Nephron (organoid): Measurements from ENCODE around the gene SMIM11.

Source experiments
- H3K27ac Mint-ChIP-seq, 3 experiments: 2 replicates each; pipeline ENCODE4 v1.8.0; 2020; ENCODE audit warnings: mixed read lengths in 3 of 3, mild to moderate bottlenecking in 2 of 3, moderate library complexity in 1 of 3
- H3K27me3 Mint-ChIP-seq: 2 replicates; pipeline ENCODE4 v1.8.0; 2021; ENCODE audit warnings: low read depth, mild to moderate bottlenecking, moderate library complexity, mixed read lengths
- H3K36me3 Mint-ChIP-seq: 2 replicates; pipeline ENCODE4 v1.8.0; 2020; ENCODE audit warnings: low read depth, mixed read lengths
- H3K4me1 Mint-ChIP-seq: 2 replicates; pipeline ENCODE4 v1.8.0; 2020; ENCODE audit warnings: mixed read lengths
- H3K4me3 Mint-ChIP-seq, 3 experiments: 2 replicates each; pipeline ENCODE4 v1.8.0; 2020; ENCODE audit warnings: mild to moderate bottlenecking in 3 of 3, mixed read lengths in 3 of 3, moderate library complexity in 2 of 3
- H3K9me3 Mint-ChIP-seq: 2 replicates; pipeline ENCODE4 v1.8.0; 2020; ENCODE audit warnings: mixed read lengths
- TF ChIP-seq, protein P1 (sequence below), 3 experiments: fragments of 200-600 bp; sonication (generic); IDR thresholded peaks; one replicate each; pipeline ENCODE4 v1.5.0; 2021; ENCODE audit warnings: antibody characterized with exemption in 3 of 3; ENCODE audit not compliant: unreplicated experiment in 3 of 3

Gene SMIM11

DNA sequence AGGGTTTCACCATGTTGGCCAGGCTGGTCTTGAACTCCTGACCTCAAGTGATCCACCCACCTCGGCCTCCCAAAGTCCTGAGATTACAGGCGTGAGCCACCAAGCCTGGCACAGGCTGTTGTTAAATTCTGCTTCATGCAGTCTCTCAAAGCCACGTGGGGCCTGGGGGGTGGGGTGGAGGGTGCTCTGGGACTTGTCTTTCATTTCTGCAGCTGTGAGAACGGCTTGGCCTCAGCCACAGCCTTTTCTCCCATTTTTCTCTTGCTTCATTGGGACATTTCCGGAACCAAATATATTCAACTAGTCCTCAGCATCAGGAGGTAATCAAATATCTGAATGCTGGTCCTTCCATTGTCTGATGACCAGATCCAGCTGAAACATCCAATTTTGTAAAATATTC is 39.1 kb upstream of the SMIM11 start:
- H3K36me3 Mint-ChIP-seq, result no peaks in the 10 kb centered on the region
- no peak overlapping the region for H3K27ac Mint-ChIP-seq
- H3K4me1 Mint-ChIP-seq, result peaks cover 7% of the 10 kb centered on the region
- peaks cover 10% of the 10 kb centered on the region for H3K27me3 Mint-ChIP-seq
- TF ChIP-seq, protein P1, sequence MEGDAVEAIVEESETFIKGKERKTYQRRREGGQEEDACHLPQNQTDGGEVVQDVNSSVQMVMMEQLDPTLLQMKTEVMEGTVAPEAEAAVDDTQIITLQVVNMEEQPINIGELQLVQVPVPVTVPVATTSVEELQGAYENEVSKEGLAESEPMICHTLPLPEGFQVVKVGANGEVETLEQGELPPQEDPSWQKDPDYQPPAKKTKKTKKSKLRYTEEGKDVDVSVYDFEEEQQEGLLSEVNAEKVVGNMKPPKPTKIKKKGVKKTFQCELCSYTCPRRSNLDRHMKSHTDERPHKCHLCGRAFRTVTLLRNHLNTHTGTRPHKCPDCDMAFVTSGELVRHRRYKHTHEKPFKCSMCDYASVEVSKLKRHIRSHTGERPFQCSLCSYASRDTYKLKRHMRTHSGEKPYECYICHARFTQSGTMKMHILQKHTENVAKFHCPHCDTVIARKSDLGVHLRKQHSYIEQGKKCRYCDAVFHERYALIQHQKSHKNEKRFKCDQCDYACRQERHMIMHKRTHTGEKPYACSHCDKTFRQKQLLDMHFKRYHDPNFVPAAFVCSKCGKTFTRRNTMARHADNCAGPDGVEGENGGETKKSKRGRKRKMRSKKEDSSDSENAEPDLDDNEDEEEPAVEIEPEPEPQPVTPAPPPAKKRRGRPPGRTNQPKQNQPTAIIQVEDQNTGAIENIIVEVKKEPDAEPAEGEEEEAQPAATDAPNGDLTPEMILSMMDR (IDR thresholded peaks at IDR 0.05; ENCODE audit: unreplicated experiment in 3 of 3), result no peak
- H3K9me3 Mint-ChIP-seq, result no peaks in the 10 kb centered on the region
- no peak overlapping the region for H3K4me3 Mint-ChIP-seq

GRCh38 chr21:34336756-34337391 is 38.4 kb upstream of the SMIM11 start:
- Mint-ChIP-seq H3K9me3 (no peaks in the 10 kb centered on the region), H3K36me3 (no peaks in the 10 kb centered on the region), H3K27me3 (peaks cover 10% of the 10 kb centered on the region), H3K4me1 (peaks cover 7% of the 10 kb centered on the region), H3K4me3 (no peak overlapping the region), H3K27ac (no peak overlapping the region)
- TF ChIP-seq, protein P1 (IDR thresholded peaks at IDR 0.05; ENCODE audit: unreplicated experiment in 3 of 3), result no peak

DNA sequence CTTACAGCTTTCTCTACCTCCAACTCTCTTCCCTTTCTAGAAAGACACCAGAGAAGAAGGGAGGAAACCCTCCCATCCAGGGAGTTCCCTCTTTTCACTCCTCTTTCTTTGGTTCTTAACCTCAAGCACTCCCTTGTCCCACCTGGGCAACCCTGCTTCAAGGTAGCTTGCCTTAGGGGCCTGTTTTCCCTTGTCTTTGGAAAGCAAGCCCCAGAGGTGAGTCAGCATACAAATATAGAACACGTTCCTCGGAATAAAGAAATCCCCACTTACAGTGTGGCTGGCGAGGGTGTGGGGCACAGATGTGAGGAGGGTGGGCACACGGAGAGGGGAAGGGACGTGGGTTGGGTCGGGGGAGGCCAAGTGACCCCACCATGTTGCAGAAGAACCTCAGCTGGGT is 37.6 kb upstream of the SMIM11 start:
- no peaks in the 10 kb centered on the region for H3K36me3 Mint-ChIP-seq
- H3K27me3 Mint-ChIP-seq, result peaks cover 10% of the 10 kb centered on the region
- no peaks in the 10 kb centered on the region for H3K9me3 Mint-ChIP-seq
- peaks cover 7% of the 10 kb centered on the region for H3K4me1 Mint-ChIP-seq
- no peak overlapping the region for H3K4me3 Mint-ChIP-seq
- TF ChIP-seq, protein P1 (IDR thresholded peaks at IDR 0.05; ENCODE audit: unreplicated experiment in 3 of 3), result no peak
- H3K27ac Mint-ChIP-seq, result no peak overlapping the region

DNA sequence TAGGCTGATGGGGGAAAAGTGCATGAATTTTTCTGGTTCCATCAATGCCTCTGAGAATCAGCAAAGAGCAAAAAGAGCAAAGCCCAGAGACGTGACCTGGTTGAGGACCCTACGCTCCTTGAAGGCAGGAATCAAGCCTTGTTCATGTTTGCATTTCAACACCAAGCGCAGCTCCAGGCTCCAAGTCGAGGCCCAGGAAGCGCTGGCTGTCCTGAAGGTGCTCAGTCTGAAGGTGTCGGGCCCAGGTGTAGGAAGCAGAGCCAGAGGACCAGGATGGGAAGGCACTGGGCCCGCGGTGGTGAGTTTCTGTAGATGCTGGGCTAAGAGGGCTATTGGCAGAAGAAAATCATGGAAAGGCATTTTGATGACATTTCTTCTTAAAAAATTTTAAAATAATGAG is 37.1 kb upstream of the SMIM11 start:
- no peaks in the 10 kb centered on the region for H3K9me3 Mint-ChIP-seq
- H3K4me1 Mint-ChIP-seq, result peaks cover 7% of the 10 kb centered on the region
- H3K27me3 Mint-ChIP-seq, result peaks cover 10% of the 10 kb centered on the region
- H3K27ac Mint-ChIP-seq, result no peak overlapping the region
- H3K4me3 Mint-ChIP-seq, result no peak overlapping the region
- H3K36me3 Mint-ChIP-seq, result no peaks in the 10 kb centered on the region
- TF ChIP-seq, protein P1 (IDR thresholded peaks at IDR 0.05; ENCODE audit: unreplicated experiment in 3 of 3), result no peak

DNA sequence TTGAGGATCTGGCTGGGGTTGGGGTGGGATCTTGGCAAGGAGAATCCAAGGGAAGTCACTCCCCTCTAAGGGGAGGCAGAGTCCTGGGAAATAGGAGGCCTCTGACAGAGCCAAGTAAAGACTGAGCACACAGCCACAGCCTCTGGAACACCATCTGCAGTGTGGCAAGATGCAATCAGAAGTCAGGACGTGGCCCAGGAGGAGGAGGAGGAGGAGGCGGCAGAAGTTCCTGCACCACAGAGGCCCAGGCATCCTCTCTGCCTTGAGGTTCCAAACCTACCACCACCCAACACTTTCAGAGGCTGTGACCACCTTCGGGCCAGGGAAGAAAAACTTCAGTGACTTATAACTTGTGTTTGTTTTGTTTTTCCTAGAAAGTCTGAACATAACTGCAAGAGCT is 35.2 kb upstream of the SMIM11 start:
- Mint-ChIP-seq H3K9me3 (no peaks in the 10 kb centered on the region), H3K36me3 (no peaks in the 10 kb centered on the region), H3K4me1 (peaks cover 25% of the 10 kb centered on the region), H3K27me3 (peaks cover 7% of the 10 kb centered on the region), H3K4me3 (no peak overlapping the region), H3K27ac (peak overlapping the region in 2 of 3 experiments; percentile 20 to 68)
- TF ChIP-seq, protein P1 (IDR thresholded peaks at IDR 0.05; ENCODE audit: unreplicated experiment in 3 of 3), result no peak

- no peak overlapping the region for H3K27ac Mint-ChIP-seq
- H3K36me3 Mint-ChIP-seq, result no peaks in the 10 kb centered on the region
- TF ChIP-seq, protein P1 (IDR thresholded peaks at IDR 0.05; ENCODE audit: unreplicated experiment in 3 of 3), result no peak
- H3K4me1 Mint-ChIP-seq, result peaks cover 48% of the 10 kb centered on the region
- no peak overlapping the region for H3K4me3 Mint-ChIP-seq
- H3K27me3 Mint-ChIP-seq, result no peaks in the 10 kb centered on the region
- H3K9me3 Mint-ChIP-seq, result no peaks in the 10 kb centered on the region
Measured at GRCh38 chr21:34342476-34342875, 32.8 kb upstream of the SMIM11 start.
